DOHH2 (cell line): ENCODE results near the gene RNF144A.

Experiments
- H3F3A ChIP-seq: fragments of 200-600 bp; sonication (generic), shearing (Covaris generic); 2 replicates; pipeline ENCODE4 v1.6.0; 2016; ENCODE audit warnings: antibody characterized with exemption, mild to moderate bottlenecking; ENCODE audit not compliant: control insufficient read depth, insufficient read depth
- H3K27ac ChIP-seq: fragments of 200-600 bp; sonication (generic); 2 replicates; pipeline ENCODE4 v1.5.1; 2014; ENCODE audit warnings: low read depth, mild to moderate bottlenecking, low read length, moderate library complexity
- H3K27me3 ChIP-seq: fragments of 200-600 bp; sonication (generic); 2 replicates; pipeline ENCODE4 v1.6.1; 2014; ENCODE audit warnings: mild to moderate bottlenecking, low read length, mixed read lengths; ENCODE audit not compliant: control insufficient read depth
- H3K36me3 ChIP-seq: fragments of 200-600 bp; sonication (generic); 2 replicates; pipeline ENCODE4 v1.6.1; 2014; ENCODE audit warnings: mild to moderate bottlenecking, low read length, moderate library complexity, mixed read lengths; ENCODE audit not compliant: control insufficient read depth
- H3K4me1 ChIP-seq: fragments of 200-600 bp; sonication (generic); 2 replicates; pipeline ENCODE4 v1.6.1; 2014; ENCODE audit warnings: mild to moderate bottlenecking, low read length, mixed read lengths; ENCODE audit not compliant: control insufficient read depth
- H3K4me2 ChIP-seq: fragments of 200-600 bp; sonication (generic); 2 replicates; pipeline ENCODE4 v1.6.0; 2014; ENCODE audit warnings: mild to moderate bottlenecking, low read length, moderate library complexity
- H3K4me3 ChIP-seq: fragments of 200-600 bp; sonication (generic); 2 replicates; pipeline ENCODE4 v1.5.1; 2014; ENCODE audit warnings: mild to moderate bottlenecking, low read length, mixed read lengths
- H3K79me2 ChIP-seq: fragments of 200-600 bp; sonication (generic); 2 replicates; pipeline ENCODE4 v1.6.1; 2014; ENCODE audit warnings: mild to moderate bottlenecking, low read length, mixed read lengths; ENCODE audit not compliant: control insufficient read depth
- H3K9me2 ChIP-seq: fragments of 200-600 bp; sonication (generic); replicated peaks from 2 replicates; pipeline ENCODE4 v1.6.1; 2014; ENCODE audit warnings: mild to moderate bottlenecking, low read length, mixed read lengths; ENCODE audit not compliant: control insufficient read depth
- H3K9me3 ChIP-seq: fragments of 200-600 bp; sonication (generic); 2 replicates; pipeline ENCODE4 v1.6.1; 2014; ENCODE audit warnings: antibody characterized with exemption, low read length, mixed read lengths; ENCODE audit not compliant: control insufficient read depth, insufficient read depth
- H4K20me1 ChIP-seq: fragments of 200-600 bp; sonication (generic); 2 replicates; pipeline ENCODE4 v1.6.0; 2014; ENCODE audit warnings: low read depth, mild to moderate bottlenecking, antibody characterized with exemption, low read length, moderate library complexity; ENCODE audit not compliant: control insufficient read depth, insufficient read depth
- CTCF ChIP-seq: fragments of 200-600 bp; sonication (generic); IDR thresholded peaks from one replicate; pipeline ENCODE4 v1.5.1; 2014; ENCODE audit warnings: antibody characterized with exemption, mild to moderate bottlenecking, low read depth, low read length; ENCODE audit not compliant: poor library complexity, severe bottlenecking
- EZH2phosphoT487 ChIP-seq: fragments of 200-600 bp; sonication (generic); IDR thresholded peaks from 2 replicates; pipeline ENCODE4 v1.6.1; 2017; ENCODE audit warnings: borderline replicate concordance, mild to moderate bottlenecking, antibody characterized with exemption, low read length, moderate library complexity, mixed read lengths

RNF144A gene

GRCh38 chr2:7027956-7028655 lies 110.9 kb downstream of the RNF144A start:
- Histone ChIP-seq H3K4me1 (peaks cover 6% of the 10 kb centered on the region), H3K36me3 (no peaks in the 10 kb centered on the region), H3K27me3 (no peaks in the 10 kb centered on the region), H3K9me3 (no peaks in the 10 kb centered on the region), H3K4me3 (no peak overlapping the region), H3K9me2 (no peaks in the 10 kb centered on the region), H3F3A (no peaks in the 10 kb centered on the region), H3K79me2 (no peaks in the 10 kb centered on the region), H3K27ac (no peak overlapping the region), H3K4me2 (no peak overlapping the region), H4K20me1 (no peaks in the 10 kb centered on the region)
- TF ChIP-seq EZH2phosphoT487 = no peak
- TF ChIP-seq CTCF = no peak

- Histone ChIP-seq H3K27ac (no peak overlapping the region), H3K36me3 (no peaks in the 10 kb centered on the region)
- TF ChIP-seq EZH2phosphoT487 = no peak
- no peak for TF ChIP-seq CTCF
Observed at GRCh38 chr2:7028846-7029245, 111.6 kb downstream of the RNF144A start.

GRCh38 chr2:7029291-7030059 lies 112.3 kb downstream of the RNF144A start:
- Histone ChIP-seq H3F3A (no peaks in the 10 kb centered on the region), H3K27ac (no peak overlapping the region), H3K4me2 (no peak overlapping the region), H3K79me2 (no peaks in the 10 kb centered on the region), H3K27me3 (no peaks in the 10 kb centered on the region), H3K4me1 (peaks cover 6% of the 10 kb centered on the region), H3K9me2 (no peaks in the 10 kb centered on the region), H3K36me3 (no peaks in the 10 kb centered on the region), H4K20me1 (no peaks in the 10 kb centered on the region), H3K4me3 (no peak overlapping the region), H3K9me3 (no peaks in the 10 kb centered on the region)
- no peak for TF ChIP-seq CTCF
- no peak for TF ChIP-seq EZH2phosphoT487

More at GRCh38 chr2:7028846-7029245, 111.6 kb downstream of the RNF144A start:
- H3K9me2 ChIP-seq = no peaks in the 10 kb centered on the region
- no peaks in the 10 kb centered on the region for H4K20me1 ChIP-seq
- H3K4me2 ChIP-seq = no peak overlapping the region
- H3F3A ChIP-seq = no peaks in the 10 kb centered on the region
- no peak overlapping the region for H3K4me3 ChIP-seq
- H3K4me1 ChIP-seq = peaks cover 6% of the 10 kb centered on the region
- no peaks in the 10 kb centered on the region for H3K9me3 ChIP-seq
- H3K79me2 ChIP-seq = no peaks in the 10 kb centered on the region
- no peaks in the 10 kb centered on the region for H3K27me3 ChIP-seq
